ENCODE data around the gene KIF26B.

GRCh38 chr1:245263529-245264095 lies 108.8 kb downstream of the KIF26B start:
- TF ChIP-seq POLR2A (IDR thresholded peaks at IDR 0.05; ENCODE audit: low read depth, low read length) (no peak), POLR2AphosphoS5 (IDR thresholded peaks at IDR 0.05; ENCODE audit: low read depth, low read length) (no peak), TAF1 (IDR thresholded peaks at IDR 0.05; ENCODE audit: low read depth, low read length) (no peak), POU2F2 (IDR thresholded peaks at IDR 0.05; ENCODE audit: low read depth, low read length) (no peak)
